ENCODE data around the gene CCDC137.

DNA sequence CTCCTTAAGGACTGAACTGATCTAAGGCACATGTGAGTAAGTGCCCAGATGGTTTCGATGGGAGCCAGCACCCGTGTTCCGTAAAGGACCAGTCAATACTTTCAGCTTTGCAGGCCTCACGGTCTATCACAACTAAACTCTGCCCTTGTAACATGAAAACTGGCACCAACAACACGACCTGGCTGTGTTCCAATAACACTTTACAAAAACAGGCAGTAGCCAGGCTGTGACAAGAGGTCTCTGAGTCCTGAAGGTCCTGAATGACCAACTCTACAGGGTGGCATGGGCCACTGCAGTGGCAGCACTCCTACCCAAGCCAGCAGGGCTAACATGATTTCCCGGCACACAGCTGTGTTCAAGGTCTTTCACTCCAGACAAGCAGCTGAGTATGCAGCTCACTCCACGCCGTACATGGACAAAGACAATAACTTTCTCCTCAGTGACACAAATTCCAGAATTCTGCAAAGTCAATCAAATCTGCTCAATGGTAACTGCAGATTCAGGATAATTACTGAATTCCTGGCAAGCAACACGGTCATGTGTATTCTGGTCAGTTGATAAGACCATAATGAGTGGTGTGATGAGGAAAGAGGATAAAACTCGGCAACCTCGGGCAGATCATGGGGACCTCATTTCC is 44.9 kb upstream of the CCDC137 start:
- TF ChIP-seq, protein P1, sequence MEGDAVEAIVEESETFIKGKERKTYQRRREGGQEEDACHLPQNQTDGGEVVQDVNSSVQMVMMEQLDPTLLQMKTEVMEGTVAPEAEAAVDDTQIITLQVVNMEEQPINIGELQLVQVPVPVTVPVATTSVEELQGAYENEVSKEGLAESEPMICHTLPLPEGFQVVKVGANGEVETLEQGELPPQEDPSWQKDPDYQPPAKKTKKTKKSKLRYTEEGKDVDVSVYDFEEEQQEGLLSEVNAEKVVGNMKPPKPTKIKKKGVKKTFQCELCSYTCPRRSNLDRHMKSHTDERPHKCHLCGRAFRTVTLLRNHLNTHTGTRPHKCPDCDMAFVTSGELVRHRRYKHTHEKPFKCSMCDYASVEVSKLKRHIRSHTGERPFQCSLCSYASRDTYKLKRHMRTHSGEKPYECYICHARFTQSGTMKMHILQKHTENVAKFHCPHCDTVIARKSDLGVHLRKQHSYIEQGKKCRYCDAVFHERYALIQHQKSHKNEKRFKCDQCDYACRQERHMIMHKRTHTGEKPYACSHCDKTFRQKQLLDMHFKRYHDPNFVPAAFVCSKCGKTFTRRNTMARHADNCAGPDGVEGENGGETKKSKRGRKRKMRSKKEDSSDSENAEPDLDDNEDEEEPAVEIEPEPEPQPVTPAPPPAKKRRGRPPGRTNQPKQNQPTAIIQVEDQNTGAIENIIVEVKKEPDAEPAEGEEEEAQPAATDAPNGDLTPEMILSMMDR (IDR thresholded peaks at IDR 0.05) = no peak
- no peak for TF ChIP-seq EP300 (IDR thresholded peaks at IDR 0.05)
- TF ChIP-seq POLR2AphosphoS5 (IDR thresholded peaks at IDR 0.05) = peak in 1 of 2 donors; percentile 44
